ENCODE measurements around the gene GNAS-AS1.
"Not testable (repeated sequence)": the region's sequence is repeated elsewhere in the genome, so short reads cannot be mapped to it uniquely, and the experiment has no call there.

Gene GNAS-AS1

DNA sequence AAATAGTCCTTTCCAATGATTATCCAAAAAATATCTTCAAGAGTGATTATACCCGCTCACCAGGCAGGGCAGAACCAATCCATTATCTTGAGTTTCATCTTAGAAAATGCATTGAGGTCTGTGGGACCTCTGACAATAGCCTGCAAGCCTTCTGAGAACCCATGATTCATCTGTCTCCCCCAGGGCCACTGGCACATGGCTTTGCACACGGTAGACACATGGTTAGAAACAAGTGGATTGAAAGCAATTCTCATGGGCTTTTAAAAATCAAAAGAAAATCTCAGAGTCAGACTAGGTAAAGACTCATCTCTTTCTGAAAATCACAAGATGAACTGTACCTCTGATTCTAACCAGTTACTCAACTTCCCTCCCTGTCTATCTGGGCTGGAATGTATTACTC, 15.5 kb downstream of the GNAS-AS1 start:
- no peak for DNase-seq
- peak; percentile 33 for ATAC-seq

DNA sequence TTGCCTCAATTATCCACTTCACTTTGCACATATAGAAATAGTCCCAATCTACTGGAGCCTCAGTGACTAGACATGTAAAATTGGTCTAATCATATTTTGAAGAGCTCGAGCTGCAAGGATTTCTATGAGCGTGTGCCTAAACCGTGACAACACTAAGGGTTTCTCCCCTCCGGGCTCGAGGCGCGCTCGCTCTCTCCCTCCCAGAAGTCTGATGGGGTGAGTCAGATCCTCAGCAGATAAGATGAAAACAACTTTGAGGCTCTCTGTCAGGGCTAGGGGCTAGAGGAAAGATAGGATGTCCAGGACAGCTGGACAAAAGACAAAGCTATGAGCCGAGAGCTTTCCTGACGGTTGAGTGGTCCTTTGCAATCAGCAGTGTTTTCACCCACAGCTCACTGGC, 16.8 kb downstream of the GNAS-AS1 start:
- DNase-seq, result no peak
- no peak for ATAC-seq

DNA sequence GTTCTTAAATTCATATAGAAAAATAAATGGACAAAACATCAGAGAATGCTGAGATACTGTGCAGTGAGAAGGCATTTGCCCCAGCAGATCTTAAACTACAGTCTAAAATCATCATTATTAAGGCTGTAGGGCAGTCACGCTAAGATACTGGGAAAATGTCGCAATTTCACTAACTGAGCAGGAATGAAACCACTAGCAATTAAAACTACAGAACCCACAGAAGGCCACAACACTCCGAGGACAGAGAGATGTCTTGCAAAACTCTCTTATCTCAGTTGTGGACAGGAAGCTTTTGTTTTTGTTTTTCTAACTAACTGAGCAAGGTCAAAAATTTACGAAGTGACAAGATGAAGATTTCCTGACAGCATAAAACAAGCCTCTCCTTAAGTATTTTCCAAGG, 18.2 kb downstream of the GNAS-AS1 start:
- DNase-seq (no peak), ATAC-seq (no peak)

DNA sequence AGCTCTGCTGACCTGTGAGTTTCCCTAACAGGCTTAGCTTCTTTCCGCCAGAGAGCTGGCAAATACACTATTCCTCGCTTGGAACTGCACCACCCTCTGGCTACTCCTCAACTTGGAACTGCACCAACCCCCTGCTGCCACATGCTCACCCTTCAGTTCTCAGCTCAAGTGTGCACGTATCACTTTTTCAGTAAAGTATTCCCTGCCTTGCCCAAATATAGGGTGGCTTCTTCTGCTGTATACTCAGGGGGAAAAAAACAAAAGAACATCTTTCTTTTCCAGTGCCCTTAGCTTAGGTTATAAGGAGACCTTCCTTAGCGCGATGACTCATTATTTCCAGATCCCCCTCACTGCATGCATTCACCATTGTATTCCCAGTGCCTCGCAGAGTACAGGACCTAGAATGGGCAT, 21.2 kb downstream of the GNAS-AS1 start:
- no peak for DNase-seq
- no peak for ATAC-seq

DNA sequence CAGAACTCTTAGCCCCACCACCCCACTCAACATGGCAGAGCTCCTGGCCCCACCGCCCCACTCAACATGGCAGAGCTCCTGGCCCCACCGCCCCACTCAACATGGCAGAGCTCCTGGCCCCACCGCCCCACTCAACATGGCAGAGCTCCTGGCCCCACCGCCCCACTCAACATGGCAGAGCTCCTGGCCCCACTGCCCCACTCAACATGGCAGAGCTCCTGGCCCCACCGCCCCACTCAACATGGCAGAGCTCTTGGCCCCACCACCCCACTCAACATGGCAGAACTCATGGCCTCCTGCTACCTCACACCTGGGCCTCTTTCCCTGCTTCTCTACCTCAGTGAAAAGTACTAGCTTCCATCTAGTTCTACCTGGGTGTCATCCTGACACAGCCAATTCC, 21.9 kb downstream of the GNAS-AS1 start:
- not testable (repeated sequence) for DNase-seq, ATAC-seq

DNA sequence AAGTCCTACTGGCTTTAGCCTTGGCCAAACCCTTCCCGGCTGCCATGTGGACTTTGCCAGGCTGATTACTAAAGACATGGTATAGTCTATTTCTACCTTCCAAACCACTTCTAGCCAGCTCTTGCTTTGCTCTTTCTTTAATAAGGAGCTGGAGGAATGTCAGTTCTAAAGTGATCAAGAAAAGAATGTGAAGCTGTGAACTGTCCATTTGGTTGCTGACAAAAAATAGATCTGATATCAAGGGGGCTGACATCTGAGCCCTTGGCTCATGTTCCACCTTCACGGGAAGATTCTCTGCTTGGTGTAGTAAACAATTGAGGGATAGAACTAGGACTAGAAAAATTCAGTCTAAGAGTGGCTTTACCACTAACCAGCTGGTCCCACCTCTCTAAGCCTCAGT, 22.6 kb downstream of the GNAS-AS1 start:
- DNase-seq (no peak), ATAC-seq (no peak)

DNA sequence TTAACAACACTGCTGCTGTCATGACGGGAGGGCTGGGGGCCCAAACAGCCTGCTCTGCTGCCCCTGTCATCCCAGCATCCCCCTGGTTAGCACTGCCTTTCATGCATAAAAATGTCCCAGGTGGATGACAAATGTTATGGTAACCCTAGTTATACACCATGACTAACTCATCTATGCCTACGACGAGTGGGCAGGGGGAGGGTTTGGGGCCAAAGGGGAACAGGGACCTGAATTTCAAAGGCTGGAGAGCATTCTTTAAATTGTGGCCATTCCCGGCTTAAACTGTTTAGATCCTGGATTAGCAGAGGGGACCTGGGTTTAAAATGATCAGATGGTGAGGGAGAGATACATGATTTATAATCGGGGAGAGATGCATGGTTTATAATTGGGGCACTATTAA, 24.4 kb downstream of the GNAS-AS1 start:
- DNase-seq (no peak), ATAC-seq (no peak)

DNA sequence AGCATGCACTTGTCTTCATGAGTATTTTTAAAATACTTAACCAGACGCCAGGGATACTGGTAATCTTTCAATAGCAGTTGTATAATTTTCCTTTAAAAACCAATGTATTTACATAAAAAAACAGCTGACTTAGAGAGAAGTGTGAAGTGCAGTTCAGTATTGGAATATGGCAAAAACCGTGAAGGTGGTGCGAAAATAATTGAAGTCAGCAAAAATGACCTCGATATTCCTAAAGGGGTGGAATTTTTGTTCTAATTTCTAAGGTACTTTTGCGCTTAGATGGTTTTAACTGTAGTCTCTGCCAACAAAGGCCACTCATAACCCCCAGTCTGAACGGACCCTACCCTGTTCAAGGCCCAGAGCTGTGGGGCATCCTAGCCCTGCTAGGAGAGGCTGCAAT, 25.3 kb downstream of the GNAS-AS1 start:
- no peak for DNase-seq
- ATAC-seq, result no peak

DNA sequence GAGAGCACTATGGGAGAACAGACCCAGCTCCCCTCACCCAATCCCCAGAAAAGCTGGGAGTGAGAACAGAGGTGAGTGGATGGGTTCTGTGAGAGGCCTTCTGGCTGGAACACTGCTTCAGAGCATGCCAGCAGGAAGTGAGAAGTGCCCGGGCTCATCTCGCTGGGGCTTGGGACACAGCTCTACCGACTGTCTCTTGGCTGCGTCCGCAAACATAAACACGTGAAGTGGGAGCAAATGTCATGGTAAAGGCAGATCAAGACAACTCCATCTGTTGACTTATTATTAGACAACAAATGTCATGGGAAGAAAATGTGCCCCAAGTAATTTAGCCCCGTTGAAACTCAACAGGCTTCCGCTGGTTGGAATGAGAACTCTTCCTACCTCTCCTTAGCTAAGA, 25.9 kb downstream of the GNAS-AS1 start:
- DNase-seq, result no peak

DNA sequence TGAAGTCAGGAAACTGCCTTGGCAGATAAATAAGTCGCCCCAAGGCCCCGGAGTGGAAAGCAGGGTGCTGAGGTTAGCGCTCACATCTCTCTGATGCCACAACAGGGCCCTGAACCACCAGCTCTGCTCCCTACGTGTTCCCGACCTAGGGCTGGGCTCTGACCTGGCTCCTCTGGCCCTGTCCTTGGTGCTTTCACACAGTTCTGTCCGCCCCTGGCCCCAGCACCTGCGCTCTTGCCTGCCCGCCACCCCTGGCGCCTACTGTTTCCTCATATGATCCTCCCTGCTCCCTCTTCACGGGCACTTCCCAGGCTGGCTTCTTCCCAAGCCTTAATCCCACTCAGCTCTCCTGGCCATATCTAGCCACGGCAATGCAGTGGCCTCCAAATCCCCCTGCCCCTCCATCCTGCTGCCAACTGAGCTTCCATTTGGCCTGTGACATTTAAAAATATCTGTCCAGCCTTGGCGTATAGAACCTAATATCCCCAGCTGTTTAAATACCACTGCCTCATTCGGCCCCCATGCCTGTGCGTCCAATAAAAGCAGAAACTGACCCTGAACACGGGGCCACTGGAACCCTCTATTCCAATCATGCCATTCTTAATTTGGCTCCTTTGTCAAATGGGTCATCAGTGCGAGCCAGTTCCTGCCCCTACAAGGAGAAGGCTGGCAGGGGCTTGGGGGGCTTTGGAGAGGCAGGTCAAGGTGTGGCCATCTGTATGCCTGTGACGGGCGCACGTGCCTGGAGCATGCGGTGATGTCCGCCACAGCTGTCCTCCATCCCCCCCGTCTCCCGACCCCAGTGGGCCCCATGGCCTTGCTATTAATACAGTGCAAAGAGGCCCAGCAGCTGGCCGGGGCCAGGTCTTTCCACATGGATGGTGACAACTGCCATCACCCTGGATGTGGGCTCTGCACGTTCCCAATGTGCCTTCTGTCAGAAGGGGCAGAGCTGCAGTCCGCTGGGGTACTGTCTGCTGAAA, 27.7 kb downstream of the GNAS-AS1 start:
- ATAC-seq (no peak), DNase-seq (no peak)

More for the DNA sequence above, 25.9 kb downstream of the GNAS-AS1 start:
- no peak for ATAC-seq

DNA sequence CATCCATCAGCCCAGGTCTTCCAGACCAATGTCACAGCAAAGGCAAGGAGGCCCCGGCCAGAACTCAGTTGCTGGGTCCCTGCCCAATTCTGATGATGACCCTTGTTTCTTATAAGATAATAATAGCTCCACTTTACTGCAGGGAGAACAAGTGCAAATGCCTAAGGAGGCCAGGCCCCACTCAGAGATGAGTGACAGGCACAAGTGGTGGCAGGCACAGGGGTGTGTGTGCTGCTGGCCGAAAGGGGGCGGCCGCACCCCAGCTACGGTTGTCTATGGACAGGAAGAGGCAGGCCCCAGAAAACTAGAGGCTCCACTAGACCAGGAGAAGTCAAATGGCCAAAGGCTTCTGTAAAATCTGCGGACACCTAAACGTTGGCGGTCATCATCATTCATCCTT, 28.6 kb downstream of the GNAS-AS1 start:
- no peak for ATAC-seq
- DNase-seq, result no peak

DNA sequence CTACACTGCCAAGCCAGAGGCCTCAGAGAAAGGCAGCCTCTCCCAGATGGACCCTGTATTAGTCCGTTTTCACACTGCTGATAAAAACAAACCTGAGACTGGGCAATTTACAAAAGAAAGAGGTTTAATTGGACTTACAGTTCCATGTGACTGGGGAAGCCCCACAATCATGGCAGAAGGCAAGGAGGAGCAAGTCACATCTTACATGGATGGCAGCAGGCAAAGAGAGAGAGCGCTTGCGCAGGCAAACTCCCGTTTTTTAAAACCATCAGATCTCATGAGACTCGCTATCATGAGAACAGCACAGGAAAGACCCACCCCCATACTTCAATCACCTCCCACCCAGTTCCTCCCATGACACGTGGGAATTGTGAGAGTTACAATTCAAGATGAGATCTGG, 30.2 kb downstream of the GNAS-AS1 start:
- ATAC-seq, DNase-seq: not testable (repeated sequence)

DNA sequence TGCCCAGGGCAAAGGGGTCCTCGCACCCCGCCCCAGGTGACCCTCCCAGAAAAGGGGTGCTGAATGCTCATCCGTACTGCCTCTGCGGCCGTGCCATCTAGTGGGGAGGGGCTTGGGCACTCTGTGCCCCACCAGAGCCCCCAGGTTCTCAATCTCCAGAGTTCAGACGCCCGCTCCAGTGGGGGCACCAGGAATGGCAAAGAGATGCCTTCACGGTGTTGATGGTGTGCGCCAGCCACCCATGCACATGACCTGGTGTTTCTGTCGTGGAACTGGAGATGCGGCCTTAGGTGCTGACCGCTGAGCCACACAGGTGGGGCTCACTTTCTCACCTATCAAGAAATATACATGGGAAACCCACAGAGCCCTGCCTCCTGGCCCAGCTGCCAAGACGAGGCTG, 30.8 kb downstream of the GNAS-AS1 start:
- DNase-seq, result no peak
- no peak for ATAC-seq

DNA sequence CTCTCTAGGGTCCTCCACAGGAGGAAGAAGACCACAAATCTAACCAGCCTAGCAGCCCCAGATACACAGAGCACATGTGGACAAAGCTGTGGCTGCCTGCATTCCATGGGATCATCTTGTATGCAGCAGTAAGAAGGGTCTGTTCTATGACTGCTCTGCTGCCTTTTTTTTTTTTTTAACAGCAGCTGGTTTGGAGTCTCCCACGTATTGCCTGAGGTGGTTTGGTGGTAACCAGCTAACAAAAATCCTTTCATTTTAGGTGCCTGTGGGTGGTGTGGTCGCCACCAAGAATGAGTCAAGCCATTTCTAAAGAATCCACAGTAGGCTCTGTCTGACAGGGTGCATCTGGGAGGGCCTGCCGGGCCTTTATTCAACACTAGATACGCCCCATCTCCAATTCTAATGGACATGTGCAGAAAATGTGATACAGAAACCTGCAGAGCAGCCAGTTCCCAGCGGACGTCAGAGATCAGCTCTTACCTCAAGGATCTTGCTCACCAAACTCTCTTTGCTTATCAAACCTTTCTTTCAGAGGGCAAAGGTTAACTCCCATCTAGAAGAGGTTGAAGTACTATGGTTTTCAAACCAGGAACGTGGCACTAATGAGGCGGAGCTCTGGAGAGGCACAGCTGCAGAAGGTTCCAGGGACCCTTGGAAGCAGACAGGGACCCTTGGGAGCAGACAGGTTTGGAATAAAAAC, 32.0 kb downstream of the GNAS-AS1 start:
- ATAC-seq (peak; percentile 94), DNase-seq (peak; percentile 77)

DNA sequence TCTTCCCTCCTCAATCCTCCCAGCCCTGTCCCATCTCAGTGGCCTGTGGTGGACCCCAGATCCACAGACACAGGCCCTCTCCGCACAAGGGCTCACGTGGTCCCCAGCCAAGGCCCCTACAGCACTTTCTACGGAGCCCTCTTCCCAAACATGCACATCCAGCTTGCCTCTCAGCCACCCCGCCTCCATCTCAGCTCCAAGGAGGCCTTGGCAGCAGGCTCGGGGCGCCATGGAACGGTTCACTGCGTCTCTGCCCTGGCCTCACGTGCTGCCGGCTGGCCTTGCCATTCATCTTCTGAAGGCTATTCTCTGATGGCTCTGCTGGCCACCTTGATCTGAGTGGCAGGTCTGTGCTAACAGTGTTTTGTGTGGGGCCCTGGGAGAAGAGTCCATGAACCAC, 33.0 kb downstream of the GNAS-AS1 start:
- ATAC-seq (no peak), DNase-seq (no peak)

DNA sequence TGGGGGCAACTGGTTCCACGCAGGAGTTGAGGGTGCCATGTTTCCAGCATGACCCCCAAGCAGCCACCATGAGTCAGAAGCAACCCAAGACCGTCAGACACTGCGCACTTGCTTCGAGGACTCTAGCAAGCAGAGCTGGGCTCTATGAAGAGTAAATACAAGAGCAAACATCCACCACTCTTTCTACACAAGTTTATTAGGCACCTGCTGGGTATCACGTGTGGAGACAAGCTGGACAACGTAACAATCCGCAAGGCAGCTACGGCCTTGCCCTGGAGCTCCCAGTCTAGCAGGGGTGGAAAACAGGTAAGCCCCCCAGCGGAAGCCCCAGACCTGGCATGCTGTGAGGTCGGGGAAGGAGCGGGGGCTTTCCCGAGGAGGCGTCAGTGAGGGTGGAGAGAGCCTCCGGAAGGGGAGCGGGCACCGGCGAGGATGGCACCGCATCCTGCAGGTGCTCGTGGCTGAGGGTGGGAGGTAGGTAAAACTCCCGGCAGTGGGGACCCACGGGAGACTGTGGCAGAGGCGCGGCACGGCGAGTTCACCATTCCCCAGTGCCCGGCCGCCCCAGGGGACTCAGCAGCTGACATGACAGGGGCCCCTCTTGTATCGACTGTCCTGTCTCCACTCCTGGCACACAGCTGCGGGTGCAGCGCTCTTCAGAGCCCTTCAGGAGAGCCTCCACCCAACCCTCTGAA, 33.6 kb downstream of the GNAS-AS1 start:
- ATAC-seq (no peak), DNase-seq (no peak)

DNA sequence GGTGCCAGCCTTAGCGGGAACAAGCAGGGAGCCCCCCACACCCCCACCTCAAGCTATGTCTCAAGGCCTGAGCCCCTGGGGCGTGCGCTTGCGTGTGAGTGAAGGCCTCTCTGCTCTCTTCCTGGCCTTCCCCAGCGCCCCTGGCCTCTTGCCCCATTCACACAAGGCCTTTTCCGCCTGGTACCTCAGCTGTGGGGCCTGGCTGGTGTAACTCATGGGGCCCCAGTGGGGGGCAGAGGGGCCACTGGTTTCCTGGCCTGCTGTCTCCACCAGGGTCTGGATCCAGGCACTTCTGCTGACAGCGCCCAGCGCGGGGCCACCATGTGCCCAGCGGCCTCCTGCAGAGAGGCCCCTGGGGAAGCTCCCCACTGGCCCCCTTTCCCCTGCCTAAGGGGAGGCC, 34.7 kb downstream of the GNAS-AS1 start:
- DNase-seq (no peak), ATAC-seq (no peak)

DNA sequence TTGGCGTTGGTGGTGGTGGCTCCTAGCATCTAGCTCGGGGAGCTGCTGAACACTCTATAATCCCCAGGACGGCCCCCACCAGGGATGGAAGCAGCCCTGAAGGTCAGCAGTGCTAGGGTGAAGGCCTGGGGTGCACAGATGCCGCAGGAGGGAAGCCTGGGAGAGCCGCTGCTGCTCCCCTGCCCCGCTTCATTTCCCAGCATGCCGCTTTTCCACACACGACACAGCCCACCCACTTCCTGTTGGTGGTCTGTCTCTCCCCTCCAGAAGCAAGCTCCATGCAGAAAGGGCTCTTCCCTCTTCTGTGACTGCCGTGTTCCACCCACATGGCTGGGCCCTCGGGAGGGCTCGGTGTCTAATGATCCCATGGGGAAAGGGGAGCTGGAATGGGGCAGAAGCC, 35.3 kb downstream of the GNAS-AS1 start:
- DNase-seq (no peak), ATAC-seq (no peak)

DNA sequence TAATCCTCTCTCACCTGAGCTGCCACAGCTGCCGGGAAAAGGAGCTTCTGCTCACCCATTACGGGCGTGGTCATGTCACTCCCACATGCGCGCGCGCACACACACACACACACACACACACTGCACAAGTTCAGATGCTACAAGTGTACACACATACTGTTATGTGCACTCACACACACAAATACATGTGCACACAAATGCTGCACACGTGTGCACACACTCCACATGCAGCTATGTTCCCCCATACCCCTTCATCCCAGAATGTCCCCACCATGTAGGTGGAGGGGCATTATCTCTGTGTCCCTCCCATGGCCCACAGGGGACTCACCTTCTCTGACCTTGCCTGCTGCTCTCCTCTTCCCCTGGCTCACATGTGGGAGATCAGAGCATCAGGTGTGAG, 37.3 kb downstream of the GNAS-AS1 start:
- DNase-seq (no peak), ATAC-seq (no peak)

DNA sequence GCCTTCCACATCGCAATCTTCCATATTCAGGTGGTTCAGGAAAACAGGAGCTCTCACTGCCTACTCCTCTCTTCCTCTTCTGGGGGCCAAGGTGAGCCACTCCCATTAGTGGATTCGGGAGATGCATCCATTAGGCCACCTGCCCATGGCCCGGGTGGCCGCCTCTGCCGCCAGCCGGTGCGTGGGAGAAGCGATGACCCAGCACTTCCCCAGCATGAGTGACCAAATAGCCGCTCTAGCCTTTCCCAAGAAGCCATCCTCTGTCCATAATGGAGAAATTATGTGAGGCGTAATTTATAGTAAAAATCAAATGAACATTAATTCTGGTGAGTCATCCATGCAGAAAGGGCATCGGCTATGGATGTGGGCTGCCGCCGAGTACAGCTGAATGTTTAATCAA, 39.4 kb downstream of the GNAS-AS1 start:
- no peak for ATAC-seq
- DNase-seq, result no peak

DNA sequence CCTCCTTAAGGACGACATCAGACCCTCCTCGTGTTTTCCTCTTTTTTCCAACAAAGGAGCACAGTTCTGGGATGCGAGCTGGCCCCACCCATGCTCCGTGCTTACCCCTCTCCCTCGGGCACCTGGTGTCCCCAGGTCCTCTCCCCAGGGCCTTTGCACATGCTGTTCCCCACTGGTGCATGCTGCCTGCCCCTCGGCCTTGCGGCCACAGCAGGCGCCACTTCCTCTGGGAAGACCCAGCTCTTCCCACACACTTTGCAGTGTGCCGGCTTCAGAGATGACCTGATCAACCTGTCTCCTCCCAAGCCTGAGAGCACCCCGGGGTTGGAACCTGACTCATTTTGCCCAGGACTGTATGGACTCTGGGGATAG, 39.8 kb downstream of the GNAS-AS1 start:
- DNase-seq, result no peak
- ATAC-seq, result no peak

DNA sequence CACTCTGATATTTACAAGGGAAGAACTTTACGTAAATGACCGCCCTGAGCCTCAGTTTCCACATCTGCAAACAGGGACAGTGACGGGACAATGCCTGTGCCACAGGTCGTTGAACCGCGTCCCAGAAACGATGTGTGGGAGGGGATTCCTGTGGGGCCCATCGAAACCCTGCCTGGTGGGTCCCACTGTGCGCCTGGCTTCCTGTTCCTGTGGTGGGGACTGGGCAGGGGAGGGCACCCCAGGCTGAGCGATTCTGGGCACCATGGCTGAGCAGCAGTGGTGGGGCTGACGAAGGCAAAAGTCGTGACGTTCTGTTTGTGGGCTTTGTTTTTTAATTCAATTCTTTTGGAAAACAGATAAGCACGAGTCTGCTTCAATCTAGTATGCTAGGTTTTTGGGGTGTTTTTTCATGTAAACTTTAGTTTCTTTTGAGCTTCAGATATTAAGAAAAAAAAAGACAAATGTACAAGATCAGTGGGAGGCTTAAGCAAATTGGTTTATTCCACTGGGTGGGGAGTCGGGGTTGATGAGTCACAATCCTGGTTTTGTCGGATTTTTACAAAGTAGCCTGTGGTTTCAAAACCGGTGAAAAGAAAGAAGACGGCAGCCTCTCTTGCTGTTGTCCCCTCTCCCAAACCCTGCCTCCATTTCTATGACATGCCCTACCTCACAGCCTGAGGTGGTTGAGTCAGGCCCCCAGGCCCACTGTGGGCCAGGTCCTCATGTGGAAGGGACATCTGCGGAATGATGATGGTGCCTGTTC, 40.4 kb downstream of the GNAS-AS1 start:
- DNase-seq, result peak; percentile 42
- peak; percentile 62 for ATAC-seq

Measured in stimulated activated naive CD8-positive, alpha-beta T cell treated with anti-CD3 and anti-CD28 coated beads, Interleukin-15, Interleukin-2, amounts not matched to agents 100 U/mL and 50 U/mL, for 24 hours (primary cell).